ENCODE results near the gene DDX49.
"Not testable (repeated sequence)": the region's sequence is repeated elsewhere in the genome, so short reads cannot be mapped to it uniquely, and the experiment has no call there.

The DDX49 gene

DNA sequence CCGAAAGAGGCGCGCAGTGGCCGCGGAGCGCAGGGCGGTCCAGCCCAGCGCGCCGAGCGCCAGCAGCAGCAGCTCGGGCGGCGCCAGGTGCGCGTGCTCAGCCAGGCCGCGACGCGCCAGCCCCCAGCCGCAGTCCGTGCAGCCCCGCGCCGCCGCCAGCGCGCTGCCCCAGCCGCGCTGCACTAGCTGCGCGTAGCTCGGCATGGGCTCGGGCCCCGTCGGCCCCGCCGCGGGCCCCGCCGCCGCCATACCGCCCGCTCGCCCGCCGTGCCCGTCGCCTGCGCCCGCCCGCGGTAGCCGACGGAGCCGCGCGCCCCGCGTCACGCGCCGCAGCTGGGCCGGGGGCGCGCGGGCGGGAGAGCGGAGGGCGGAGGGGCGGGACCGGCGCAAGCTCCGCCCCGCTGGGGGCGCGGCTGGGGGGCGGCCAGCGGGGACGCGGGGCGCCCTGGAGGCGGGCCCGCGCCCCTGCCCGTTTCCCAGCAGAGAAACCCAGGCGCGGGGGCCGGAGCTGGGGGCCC is 23.6 kb upstream of the DDX49 start, which contains the start of gene CERS1:
CERS1 (minus strand) TSS at position 335 of the 518 bp plus-strand sequence; CDS start at position 249, 86 bp downstream.
- peak; percentile 31 for DNase-seq

DNA sequence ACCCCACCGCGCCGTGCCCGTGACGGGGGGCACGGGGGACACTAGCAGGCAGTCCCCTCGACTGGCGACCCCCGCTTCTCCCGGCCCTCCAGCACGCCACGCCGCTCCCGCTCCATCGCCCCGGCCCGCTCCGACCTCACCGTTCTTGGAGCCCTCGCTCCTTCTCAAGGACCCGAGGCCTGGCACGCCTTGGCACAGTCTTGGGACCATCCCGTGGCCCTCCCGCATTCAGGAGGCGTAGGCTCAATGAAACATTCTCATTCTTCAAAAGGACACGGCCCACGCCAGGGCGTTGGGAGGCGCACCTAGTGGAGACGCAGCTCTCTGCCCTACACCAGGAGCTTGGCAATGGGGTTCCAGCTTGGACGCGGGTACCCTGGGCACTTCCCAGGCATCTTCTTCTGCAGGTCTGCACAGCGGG is 23.1 kb upstream of the DDX49 start:
- DNase-seq: no peak

DNA sequence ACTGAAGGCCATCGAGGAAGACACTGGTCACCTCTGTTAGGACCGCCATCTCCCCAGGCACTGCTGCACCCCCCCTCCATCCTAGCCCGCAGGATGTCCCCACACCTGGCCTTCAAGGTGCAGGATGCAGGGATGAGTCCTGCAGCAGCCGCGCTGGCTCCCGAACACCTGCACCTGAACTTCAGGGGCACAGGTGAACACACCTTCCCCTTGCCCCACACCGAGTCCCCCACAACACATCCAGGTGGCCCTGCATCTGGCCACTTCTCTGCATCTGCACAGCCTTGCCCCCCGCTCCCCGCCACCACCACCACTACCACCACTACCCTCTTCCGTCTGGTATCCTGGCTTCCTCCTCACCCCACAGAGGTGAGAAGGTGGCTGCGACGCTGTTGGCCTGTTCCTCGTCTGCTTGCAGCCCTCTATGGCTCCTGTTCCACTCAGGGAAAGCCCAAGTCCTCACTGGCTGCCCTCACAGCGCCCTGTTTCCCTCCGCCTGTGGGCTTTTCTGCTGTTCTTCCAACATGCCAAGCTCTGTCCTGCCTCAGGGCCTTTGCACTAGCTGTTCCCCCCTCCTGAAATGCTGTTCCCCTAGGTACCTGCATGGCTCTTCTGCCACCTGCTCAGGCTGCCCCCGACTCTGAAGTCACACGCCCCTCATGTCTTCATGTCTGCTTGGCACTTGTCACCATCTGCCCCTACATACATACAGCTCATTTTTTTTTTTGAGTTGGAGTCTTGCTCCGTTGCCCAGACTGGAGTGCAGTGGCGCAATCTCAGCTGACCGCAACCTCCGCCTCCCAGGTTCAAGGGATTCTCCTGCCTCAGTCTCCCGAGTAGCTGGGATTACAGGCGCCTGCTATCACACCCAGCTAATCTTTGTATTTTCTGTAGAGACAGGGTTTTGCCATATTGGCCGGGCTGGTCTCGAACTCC is 22.2 kb upstream of the DDX49 start:
- DNase-seq: no peak

DNA sequence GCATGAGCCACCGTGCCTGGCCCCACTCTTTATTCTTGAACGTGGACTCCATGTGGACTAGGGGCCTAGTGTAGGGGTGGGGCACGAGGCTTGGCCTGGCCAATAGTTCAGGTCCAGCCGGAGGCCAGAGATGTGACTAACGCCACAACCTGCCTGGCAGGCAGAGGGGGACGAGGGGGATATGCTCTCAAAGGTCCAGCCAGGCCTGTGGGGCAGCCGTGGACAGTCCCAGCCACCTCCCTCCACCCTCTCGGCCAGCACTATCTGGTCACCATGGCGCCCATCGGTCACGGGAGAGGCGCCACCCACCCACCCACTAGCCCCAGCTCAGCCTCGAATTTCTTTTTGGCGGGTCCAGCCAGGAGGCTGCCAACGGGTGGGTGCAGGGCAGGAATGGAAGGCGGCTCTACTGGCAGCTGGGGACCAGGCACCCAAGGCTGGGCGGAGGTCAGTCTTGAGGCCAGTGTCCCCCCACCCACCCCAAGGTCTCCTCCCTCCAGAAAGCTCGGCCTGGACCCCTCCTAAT is 21.4 kb upstream of the DDX49 start:
- DNase-seq: no peak

DNA sequence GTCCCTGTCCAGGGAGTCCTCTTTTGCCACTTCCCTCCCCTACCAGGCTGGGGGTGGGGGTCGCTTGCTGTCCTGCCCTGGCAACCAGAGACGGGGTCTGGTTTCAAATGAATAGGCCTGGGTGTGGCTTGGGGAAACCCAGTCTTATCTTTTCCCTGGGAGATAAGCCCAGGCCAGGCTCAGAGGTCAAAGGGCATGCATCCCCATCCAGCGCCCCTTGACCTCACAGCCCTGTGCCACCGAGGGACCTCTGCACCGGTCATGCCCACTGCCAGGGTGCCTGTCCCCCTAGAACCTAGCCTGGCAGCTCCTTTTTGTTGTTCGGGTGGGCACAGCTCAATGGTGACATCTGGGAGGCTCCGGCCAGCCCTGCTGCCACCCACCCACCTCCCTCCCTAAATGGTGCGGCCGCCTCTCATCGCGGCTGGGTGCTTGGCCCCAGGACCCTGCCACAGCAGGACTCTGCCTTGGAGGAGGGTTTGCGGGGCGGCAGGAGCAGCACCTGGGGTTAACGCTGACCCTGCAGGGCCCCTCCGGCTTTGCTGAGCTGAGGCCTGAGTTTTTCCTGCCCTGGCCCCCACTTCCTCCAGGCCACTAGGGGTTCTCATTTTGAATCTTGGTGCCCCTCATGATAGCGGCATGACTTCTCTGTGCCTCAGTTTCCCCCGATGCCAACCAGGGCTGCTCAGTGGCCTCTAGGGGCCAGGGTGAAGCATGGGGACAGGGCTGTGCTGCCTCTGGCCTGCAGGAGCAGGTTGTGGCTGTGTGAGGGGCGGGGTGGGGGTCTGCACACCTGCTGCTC is 20.7 kb upstream of the DDX49 start:
- DNase-seq: no peak

DNA sequence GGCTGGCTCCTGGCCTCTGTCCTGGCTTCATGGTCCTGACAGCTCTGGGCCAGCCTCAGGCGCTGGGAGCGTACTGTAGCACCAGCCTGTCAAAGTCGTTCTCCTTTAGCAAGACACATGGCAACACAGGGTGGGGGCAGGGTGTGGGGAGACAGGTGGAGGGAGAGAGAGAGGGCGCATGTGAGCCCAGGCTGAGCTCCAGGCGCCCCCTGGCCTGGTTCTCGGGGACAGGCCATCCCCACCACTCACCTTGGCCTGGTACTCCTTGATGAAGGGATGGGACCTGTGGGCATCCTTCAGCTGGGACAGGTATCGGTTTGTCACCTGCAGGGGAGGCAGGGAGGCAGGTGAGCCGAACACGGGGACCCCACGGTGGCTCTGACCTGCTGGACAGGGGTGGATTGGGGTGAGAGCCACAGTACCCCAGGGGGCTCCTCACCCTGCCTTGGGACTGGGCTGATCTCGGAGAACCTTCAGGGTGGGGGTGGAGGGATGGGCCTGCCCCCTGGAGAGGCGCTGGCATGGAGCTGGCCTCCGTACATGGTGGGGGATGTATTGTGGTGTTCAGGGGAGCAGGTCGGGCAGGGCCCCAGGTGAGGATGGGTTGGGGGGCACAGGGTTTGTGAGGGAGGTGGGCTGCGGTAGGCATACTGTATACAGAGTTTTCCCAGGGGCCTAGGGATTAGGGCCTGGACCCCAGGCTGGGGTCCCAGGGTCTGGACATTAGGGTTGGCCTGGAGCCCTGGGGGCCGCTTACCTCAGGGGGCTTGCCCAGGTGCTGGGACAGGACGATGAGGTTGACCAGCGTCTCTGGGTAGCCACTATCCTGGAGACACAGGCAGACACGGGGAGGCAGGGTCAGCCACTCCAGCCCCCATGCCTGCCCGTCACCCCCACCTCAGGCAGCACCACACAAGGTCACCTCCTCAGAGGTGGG is 19.6 kb upstream of the DDX49 start:
- DNase-seq: no peak

DNA sequence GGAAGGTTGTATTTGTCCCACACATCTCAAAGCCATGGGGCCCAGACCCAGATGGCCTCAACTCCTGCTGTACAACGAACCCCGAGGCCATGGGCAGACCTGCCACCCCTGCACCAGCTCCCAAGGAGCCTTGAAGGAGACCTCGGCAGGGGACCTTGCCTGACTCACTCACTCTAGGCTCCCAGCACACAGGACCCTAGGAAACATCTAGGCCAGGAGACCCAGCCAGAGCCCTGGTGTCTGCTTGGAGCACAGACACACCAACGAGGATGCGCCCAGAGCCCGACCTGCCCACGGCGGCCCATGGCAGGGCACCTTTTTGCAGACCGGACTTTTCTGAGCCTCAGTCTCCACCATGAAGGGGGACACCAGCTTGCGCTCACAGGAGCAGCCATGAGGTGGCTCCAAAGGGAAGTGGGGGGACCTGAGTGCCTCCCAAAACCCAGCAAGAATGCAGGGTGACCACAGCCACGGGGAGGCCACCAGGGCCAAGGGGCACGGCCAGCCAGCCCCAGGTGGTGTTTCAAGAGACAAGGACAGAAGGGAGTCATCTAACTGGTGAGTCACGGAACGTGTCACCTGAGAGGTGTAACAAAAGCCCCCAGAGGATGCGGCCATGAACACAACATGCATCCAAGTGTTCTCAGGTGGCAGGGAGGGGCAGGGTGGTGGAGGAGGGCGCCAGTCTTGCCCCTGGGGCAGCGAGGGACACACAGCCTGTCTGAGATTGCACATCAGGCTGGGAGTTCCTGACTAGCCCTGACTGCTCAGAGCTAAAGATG is 18.6 kb upstream of the DDX49 start:
- no peak for DNase-seq

DNA sequence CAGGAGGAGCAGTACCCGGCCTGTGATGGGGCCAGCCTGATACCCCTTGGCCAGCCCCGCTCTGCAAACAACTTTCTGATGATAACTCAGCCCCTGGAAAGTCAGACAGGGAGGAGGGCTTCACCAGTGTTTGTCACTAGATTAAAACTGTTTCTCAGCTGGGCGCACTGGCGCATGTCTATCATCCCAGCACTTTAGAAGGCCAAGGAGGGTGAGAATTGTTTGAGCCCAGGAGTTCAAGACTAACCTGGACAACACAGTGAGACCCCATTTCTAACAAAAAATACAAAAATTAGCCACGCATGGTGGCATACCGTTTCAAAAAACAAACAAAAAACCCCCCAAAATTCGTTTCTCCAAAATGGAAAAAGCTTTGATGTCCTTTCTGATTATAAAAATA is 18.0 kb upstream of the DDX49 start:
- DNase-seq: no peak

DNA sequence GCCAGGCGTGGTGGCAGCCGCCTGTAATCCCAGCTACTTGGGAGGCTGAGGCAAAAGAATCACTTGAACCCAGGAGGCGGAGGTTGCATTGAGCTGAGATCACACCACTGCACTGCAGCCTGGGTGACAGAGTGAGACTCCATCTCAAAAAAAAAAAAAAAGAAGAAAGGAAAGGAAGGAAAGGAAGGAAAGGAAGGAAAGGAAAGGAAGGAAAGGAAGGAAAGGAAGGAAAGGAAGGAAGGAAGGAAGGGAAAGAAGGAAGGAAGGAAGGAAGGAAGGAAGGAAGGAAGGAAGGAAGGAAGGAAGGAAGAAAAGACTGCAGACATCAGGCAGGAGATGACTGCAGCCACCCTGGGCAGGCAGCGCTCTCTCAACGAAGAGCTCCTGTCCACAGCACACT is 17.0 kb upstream of the DDX49 start:
- DNase-seq: not testable (repeated sequence)

DNA sequence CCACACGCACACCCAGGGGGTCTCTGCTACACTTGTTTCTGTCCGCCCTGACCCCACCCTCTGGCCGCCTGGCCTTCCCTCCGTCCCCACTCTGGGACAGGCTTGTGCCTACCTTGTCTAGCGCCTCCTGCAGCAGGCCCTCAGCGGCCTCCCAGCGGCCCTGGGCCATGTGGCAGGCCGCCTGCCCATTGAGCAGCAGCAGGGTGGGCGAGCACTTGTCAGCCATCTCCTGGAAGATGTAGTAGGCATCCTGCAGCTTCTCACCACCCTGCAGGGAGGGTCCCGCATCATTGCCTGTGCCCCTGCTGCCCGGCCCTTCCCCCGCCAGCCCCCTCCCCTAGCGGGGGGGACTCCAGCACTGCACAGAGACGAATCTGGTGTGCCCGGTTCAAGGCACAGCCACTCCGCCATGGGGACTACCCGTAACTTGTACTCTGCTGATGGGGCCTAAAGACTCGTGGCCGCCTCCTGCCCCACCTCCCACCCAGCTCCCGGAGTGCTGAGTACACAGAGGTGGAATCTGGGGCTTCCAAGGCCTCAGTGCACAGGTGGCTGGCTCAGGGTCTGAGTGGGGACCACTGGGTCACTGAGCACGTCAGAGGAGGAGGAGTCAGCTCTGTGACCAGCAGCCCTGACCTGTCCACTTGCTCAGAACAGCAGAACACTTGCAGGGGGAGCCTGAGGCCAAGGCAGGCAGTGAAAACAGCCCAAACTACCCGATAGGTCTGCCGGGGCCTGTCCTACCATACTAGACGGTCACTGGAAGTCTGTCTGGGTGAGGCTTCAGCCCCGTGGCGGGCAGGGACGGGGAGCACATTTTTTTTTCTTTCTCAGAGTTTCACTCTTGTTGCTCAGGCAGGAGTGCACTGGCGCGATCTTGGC is 16.1 kb upstream of the DDX49 start:
- no peak for DNase-seq

DNA sequence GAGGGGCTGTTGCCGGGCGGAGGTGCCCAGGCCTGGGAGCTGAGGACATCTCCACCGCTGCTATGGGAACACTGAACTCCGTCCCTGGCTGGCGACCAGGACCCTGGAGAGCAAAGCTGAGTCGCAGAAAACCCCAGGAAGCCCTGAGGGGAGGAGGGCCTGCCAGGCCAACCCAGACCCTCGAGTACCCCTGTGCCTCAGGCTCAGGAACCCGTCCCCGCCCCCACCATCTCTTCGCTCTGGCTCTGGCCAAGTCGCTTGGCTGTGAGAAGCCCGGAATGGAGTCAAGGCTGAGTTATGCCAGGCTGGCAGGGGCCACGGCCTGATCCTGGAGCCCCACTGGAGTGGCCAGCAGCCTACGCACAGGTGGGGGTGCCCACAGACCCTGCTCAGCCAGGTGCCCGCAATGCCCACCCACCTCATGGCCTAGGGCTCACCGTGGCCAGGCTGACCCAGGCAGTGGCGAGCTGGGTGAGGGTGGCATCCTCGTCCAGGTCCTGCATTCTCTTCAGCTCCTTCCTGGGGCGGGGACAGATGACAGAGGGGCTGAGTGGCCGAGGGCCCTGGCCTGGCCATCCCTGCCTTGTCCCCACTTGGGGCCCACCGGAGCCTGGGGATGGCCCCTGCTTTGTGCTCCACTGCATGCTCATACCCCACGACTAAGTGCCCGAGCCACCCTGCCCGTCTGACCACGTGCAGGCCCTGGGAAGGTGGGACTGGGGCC is 15.0 kb upstream of the DDX49 start:
- DNase-seq: no peak

DNA sequence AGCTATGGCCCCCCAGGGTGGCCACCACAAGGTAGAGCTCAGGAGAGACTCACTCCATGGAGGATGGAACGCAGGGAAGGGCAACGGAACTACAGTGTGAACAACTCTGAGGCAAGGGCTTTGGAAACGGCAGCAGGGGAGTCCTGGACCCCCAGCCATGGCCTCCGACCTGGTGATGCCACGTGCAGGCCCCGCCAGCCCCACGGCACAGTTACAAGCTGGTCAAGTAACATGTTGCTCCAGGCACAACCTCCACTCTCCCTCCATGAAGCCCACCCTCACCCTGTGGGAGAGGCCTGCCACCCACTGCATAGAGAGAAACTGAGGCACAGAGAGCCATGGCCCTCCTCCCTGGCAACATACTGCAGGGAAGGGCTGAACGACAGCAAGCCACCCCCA is 14.5 kb upstream of the DDX49 start:
- no peak for DNase-seq

DNA sequence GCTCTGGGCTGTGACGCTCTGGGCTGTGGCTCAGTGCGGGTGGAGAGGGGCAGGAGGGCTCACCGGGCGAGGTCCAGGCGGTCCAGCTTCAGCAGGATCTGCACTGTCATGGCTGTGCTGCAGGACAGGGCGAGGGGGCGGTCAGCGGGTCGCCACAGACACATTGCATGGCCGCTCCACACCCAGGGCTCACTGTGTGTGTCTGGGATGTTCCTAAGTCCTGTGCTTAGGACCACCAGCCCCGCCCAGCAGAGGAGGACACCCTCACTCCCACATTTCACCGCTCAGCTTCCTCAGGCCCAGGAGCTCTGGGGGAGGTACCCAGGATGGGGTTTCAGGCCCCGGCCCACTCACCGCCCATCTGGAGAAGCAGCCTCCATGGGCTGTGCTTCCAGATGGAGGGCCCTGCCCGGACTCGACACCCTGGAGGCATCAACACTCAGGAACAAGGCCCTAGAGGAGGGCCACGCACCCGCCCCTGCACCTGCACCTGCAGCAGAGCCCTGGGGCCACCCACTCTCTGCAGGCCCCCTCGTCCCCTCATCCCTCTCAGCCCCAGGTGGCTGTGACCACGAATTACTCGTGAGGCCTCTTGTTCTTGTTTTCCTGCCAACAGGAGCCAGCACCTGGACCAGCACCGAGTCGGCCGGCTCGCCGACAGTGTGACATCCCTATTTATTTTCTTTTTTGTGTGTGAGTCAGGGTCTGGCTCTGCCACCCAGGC is 13.8 kb upstream of the DDX49 start:
- DNase-seq: no peak

DNA sequence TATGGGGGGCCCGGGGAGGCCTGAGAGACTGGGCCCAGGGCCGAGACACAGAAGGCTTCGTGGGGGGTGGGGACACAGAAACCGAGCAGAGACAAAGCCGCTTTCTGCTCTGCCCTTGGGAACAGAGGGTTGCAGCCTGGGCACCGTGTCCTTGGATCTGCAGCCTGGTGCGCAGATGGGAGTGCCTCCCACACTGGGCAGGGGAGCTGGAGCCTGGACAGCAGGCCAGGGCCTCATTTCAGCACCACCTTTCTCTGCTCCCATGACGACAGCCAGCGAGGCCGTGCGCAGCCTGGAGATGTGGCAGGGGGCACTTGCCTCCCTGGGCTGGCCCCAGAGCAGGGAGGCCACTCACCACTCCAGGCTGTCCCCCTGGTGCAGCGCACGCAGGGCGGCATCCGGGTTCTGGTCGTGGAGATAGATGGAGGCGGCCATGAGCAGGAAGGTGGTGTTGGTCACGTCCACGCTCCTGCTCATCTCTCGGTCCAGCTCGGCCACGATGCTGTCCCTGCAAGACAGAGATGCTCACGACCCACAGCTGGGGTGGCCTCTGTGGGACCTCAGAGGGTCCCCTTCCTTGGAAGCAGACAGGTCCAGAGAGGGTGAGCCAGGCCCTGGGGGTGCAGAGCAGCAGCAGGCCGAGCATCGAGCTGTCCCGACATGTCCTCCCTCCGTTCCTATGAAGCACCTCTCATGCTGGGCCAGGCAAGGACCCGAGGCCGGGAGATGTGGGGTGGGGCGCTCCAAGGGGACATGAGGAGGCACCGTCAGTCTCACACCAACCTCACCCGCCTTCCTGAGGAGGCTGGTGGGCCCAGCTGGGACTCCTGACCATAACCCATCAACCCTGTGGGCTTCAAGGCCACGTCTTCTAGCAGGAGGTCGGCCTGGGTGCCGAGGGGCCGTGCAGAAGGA is 12.7 kb upstream of the DDX49 start:
- no peak for DNase-seq

DNA sequence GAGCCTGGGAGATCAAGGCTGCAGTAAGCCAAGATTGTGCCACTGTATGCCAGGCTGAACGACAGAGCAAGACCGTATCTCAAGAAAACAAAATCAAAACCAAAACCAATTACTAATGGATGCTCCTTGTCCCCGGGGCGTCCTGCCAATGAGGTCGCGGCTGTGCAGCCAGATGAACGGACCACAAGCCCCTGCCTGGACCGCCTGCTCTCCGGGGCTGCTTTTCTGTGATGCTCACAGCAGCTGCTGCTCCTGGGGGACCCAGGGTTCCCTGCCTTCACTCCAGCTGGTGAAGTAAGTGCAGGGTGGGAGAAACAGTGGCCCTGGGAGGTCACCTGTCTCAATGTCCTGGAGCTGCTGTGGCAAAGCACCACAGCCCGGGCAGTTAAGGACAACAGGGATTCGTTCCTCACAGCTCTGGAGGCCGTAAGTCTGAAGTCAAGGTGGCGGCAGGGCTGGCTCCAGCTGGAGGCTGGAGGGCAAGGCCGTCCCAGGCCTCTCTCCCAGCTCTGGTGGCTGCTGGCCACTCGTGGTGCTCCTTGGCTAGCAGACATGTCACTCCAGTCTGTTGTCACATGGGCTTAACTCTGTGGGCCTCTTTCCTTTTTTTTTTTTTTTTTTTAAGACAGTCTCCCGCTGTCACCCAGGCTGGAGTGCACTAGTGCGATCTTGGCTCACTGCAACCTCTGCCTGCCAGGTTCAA is 10.4 kb upstream of the DDX49 start:
- DNase-seq: no peak

DNA sequence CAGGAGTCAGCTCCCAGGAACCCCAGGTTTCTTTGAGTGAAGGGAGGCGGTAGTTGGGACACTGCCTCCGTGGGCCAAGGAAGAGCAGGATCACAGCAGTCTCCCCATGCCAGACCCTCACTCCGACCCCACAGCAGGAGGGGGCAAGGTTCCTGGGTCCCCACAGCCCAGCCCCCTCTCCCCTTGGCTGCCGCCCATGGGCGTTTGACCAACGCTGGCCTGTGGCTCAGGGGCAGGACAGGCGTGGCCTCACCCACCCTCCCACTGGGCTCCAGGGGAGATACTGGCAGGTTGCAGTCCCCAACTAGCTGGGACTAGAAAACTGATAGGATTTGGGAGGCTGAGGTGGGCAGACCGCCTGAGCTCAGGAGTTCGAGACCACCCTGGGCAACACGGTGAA is 9.5 kb upstream of the DDX49 start:
- no peak for DNase-seq

DNA sequence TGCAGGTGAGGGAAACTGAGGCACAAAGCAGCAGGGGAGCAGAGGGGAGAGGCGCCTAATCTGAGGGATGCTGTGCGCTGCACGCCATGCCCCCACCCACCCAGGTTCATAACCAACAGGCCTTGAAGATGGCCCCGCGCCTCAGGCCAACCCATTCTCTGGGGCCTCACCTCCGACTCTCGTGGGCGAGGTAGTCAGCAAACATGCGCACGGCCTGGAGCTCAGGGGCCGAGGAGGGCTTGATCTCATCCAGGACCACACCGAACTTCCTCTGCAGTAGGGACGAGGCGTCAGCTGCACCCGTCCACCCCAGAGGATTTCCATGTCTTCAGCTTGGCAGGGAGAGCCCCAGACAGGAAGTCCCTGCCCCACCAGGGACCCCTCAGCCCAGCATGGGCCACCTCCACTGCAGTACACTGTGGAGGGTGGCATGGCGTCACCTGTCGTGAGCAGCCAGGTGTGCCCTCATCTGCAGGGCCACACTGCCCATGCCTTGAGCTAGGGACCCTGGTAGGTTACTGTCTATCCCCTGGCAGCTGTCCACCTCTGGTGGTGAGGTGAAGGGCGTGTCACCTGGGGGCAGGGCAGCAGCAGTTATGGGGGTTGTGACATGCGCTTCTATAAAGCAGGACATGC is 8.6 kb upstream of the DDX49 start:
- no peak for DNase-seq

All from NCI-H1105 (cell line).